Pancreas (tissue), 10 donors: ENCODE data around the gene ZNF563. TPM values are rescaled to one million over a fixed set of nuclear protein-coding genes. Genes with fewer than 3 reads are reported as not detected.
"Not testable (repeated sequence)": the region's sequence is repeated elsewhere in the genome, so short reads cannot be mapped to it uniquely, and the experiment has no call there.

Experiments used
- ATAC-seq, 4 donors: fragments of 200-7000 bp; cut with Tn5 transposase; one replicate each; pipeline versions ENCODE4 v1.8.0 to v1.9.1; 2020; ENCODE audit warnings: mild to moderate bottlenecking in 4 of 4, moderate library complexity in 4 of 4
- DNase-seq, 6 donors: peaks; one replicate each; pipeline ENCODE4 v3.0.0-alpha.2; 2020
- FAIRE-seq: peaks from 2 replicates; lab custom pipeline; 2012; peaks lifted over from hg19 to GRCh38; lab: Jason Lieb, UNC
- H3K27ac ChIP-seq, 4 donors: fragments of 200-600 bp; sonication (generic); 1 replicate in 3 of 4; 2 replicates in 1 of 4; pipeline versions ENCODE4 v1.5.0 to v1.8.0; 2020
- H3K27me3 ChIP-seq, 4 donors: fragments of 200-600 bp; one replicate each; pipeline ENCODE4 v1.8.0; 2021
- H3K36me3 ChIP-seq, 3 donors: fragments of 200-600 bp; sonication (generic) in 1 of 3; one replicate each; pipeline versions ENCODE4 v1.5.0 to v1.8.0; 2020 to 2021
- H3K4me1 ChIP-seq, 3 donors: fragments of 200-600 bp; one replicate each; pipeline ENCODE4 v1.8.0; 2021
- H3K4me3 ChIP-seq, 4 donors: fragments of 200-600 bp; sonication (generic) in 2 of 4; one replicate each; pipeline versions ENCODE4 v1.5.0 to v1.8.0; 2020 to 2021
- H3K9me3 ChIP-seq, 4 donors: fragments of 200-600 bp; one replicate each; pipeline ENCODE4 v1.8.0; 2021
- WGBS, 2 donors: extraction: QIAGEN DNeasy Blood & Tissue Kit; methylation state at CpG; one replicate each; pipeline ENCODE4 v1.1.7; 2013; 5-methylcytosine and 5-hydroxymethylcytosine counted together
- intact Hi-C, 3 donors: fragments of 100-400 bp; cut with DNase I; formaldehyde crosslinking; loops; one replicate each; pipeline versions ENCODE4 v1.11.1 to v1.14.2; 2022
- polyA plus RNA-seq, 2 donors: library from polyadenylated mRNA; stranded (reverse); fragments of 200-250 nt; gene quantifications; one replicate each; pipeline ENCODE4 v1.2.3, GENCODE V29; 2013
- total RNA-seq, 6 donors: library from RNA; stranded (reverse); fragmentation: NEBNext Ultra II Directional in 4 of 6; extraction: Animal tissue kit (Norgen Biotek cat#: 25700) in 4 of 6; gene quantifications; one replicate each; pipeline versions ENCODE4 v1.2.1 to v1.2.4, GENCODE V29; 2021 to 2023
- TF ChIP-seq, protein P1 (sequence below), 4 donors: fragments of 200-600 bp; sonication (generic) in 3 of 4; IDR thresholded peaks; one replicate each; pipeline versions ENCODE4 v1.5.0 to v1.8.0; 2021; ENCODE audit warnings: antibody characterized with exemption in 4 of 4
- donor health status: healthy with polysubstance abuse.
- donor health status: DM: no; HTN: no; CAD: no; lungs with moderate emphysema.
- donor health status: DM: no; HTN: no; CAD: no.
- donor health status: control.
- donor health status: control.
- donor health status: Bipolar disorder and iron deficiency.
- donor health status: DM: yes; HTN: yes; CAD: no.
- donor health status: DM: no; HTN: no; CAD: no.
- donor health status: DM: no; HTN: no; CAD: no.
- donor health status: DM: yes; HTN: yes; CAD: no.

Gene ZNF563
- total and polyA plus RNA-seq, 8 donors = 1.0 to 2.9 (median 1.8) TPM

DNA sequence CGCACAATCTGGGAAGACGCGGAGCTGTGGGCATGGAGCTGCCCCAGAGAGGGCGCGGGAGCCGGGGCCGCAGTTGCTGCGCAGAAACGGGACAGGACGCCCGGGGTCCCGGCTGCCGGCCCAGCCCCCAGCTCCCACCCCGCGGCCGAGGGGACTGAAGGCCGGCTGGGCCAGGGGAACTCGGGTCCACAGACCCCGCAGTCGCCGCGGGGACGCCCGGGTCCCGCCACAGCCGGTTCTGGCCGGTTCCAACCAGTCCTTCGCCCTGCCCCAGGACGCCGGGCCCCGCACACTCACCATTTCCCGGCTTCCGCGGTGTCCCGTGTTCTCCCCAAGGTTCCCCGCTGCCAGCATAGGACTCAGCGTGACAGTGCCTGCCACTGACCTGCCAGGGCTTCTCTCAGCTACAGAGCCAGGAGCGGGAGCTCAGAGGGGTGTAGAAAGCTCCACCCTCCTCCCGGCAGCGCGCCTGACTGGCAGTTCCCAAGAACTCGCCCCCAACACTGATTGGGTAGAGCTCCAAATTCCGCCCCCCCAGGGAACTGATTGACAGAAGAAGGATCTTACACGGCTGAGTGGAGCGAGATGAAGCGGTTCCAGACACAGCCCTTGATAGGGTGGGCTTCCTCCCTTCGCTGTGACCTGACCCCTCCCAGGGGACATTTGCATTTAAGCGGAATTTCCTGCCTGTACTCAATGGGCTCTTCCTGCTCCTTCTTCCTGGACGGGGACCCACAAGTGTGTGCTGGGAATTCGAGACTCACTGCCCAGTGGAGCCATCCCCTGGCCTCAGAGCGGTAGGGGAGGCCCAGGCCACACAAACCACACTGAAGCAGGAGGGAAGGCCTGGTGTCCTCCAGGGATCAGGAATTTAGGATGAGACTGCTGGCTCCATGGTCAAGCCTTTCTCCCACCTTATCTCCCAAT is 32.1 kb upstream of the ZNF563 start, which contains the start of gene ZNF442:
Gene ZNF442, minus strand, starts transcription at position 448 of the 927 bp plus-strand sequence. CDS start 2,052 bp downstream, outside the sequence.
- Histone ChIP-seq H3K4me3 (peak within 1 kb of the TSS; percentile 84 to 94 (median 88)), H3K4me1 (peaks cover 0 to 11% (median 0%) of the 10 kb centered on the region in 3 donors), H3K9me3 (no peaks in the 10 kb centered on the region), H3K27ac (peak within 1 kb of the TSS; percentile 85 to 91 (median 91)), H3K27me3 (no peaks in the 10 kb centered on the region), H3K36me3 (no peaks in the 10 kb centered on the region)
- TF ChIP-seq, protein P1, sequence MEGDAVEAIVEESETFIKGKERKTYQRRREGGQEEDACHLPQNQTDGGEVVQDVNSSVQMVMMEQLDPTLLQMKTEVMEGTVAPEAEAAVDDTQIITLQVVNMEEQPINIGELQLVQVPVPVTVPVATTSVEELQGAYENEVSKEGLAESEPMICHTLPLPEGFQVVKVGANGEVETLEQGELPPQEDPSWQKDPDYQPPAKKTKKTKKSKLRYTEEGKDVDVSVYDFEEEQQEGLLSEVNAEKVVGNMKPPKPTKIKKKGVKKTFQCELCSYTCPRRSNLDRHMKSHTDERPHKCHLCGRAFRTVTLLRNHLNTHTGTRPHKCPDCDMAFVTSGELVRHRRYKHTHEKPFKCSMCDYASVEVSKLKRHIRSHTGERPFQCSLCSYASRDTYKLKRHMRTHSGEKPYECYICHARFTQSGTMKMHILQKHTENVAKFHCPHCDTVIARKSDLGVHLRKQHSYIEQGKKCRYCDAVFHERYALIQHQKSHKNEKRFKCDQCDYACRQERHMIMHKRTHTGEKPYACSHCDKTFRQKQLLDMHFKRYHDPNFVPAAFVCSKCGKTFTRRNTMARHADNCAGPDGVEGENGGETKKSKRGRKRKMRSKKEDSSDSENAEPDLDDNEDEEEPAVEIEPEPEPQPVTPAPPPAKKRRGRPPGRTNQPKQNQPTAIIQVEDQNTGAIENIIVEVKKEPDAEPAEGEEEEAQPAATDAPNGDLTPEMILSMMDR (IDR thresholded peaks at IDR 0.05) = peak; percentile 14 to 55 (median 29)
- 0% methylated on average over 34 to 51 of the region's 51 CpGs for WGBS, 2 donors
- DNase-seq (peak; percentile 92 to 98 (median 95)), ATAC-seq (peak; percentile 97 to 99 (median 98)), FAIRE-seq (peak; percentile 85)
- intact Hi-C loops = no loop called here

- WGBS, 2 donors = 6 to 7% methylated on average over 28 of the region's 28 CpGs
- Histone ChIP-seq H3K27me3 (no peaks in the 10 kb centered on the region), H3K4me3 (peak overlapping the region; percentile 84 to 94 (median 88)), H3K36me3 (no peaks in the 10 kb centered on the region), H3K27ac (peak overlapping the region; percentile 85 to 91 (median 91)), H3K9me3 (no peaks in the 10 kb centered on the region), H3K4me1 (peaks cover 0 to 11% (median 0%) of the 10 kb centered on the region in 3 donors)
- FAIRE-seq (no peak), ATAC-seq (peak; percentile 3 to 5 (median 4)), DNase-seq (peak in 5 of 6 donors; percentile 19 to 67 (median 21))
- TF ChIP-seq, protein P1 (IDR thresholded peaks at IDR 0.05) = no peak
- intact Hi-C loops = no loop called here
These were observed 31.2 kb upstream of the ZNF563 start for GRCh38 chr19:12364391-12365235.

DNA sequence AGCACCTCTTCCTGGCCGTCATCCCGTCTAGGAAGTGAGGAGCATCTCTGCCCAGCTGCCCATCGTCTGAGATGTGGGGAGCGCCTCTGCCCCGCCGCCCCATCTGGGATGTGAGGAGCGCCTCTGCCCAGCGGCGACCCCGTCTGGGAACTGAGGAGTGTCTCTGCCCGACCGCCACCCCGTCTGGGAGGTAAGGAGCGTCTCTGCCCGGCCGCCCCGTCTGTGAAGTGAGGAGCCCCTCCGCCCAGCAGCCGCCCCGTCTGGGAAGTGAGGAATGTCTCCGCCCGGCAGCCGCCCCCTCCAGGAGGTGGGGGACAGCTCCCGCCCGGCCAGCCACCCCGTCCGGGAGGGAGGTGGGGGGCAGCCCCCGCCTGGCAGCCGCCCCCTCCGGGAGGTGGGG is 28.8 kb upstream of the ZNF563 start:
- WGBS, 2 donors = 97% methylated on average over 29 to 30 of the region's 30 CpGs
- H3K36me3 ChIP-seq, ATAC-seq, FAIRE-seq, H3K9me3 ChIP-seq, intact Hi-C loops, H3K4me3 ChIP-seq, H3K27ac ChIP-seq, H3K27me3 ChIP-seq: not testable (repeated sequence)
- H3K4me1 ChIP-seq = peaks cover 0 to 11% (median 0%) of the 10 kb centered on the region in 3 donors
- peak in 2 of 6 donors; percentile 31 to 72 for DNase-seq

DNA sequence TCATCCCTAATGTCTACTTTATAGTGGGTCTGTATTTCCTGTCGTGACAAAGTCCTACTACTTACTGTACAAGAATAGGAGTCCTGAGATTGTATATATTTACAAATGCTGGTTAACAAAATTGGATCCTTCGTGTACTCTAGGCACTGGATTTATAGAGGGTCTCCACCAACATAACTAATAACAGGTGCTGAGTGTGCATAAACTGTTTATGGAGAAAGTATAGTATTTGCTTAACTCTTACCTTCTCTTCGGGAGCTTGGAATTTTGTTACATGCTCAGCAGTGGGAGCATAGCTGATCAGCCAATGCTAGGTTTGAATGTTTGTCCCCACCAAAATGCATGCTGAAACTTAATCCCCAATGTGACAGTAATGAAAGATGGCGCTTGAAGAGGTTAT is 19.9 kb upstream of the ZNF563 start:
- H3K27ac ChIP-seq = no peak overlapping the region
- 94 to 95% methylated on average over 4 of the region's 4 CpGs for WGBS, 2 donors
- no peak for FAIRE-seq
- DNase-seq = no peak
- H3K27me3 ChIP-seq = no peaks in the 10 kb centered on the region
- H3K9me3 ChIP-seq = no peaks in the 10 kb centered on the region
- H3K4me3 ChIP-seq = no peak overlapping the region
- TF ChIP-seq, protein P1 (IDR thresholded peaks at IDR 0.05) = no peak
- ATAC-seq = no peak
- intact Hi-C loops = no loop called here
- no peaks in the 10 kb centered on the region for H3K4me1 ChIP-seq
- peaks cover 0 to 22% (median 13%) of the 10 kb centered on the region in 3 donors for H3K36me3 ChIP-seq

GRCh38 chr19:12350890-12351197 is 17.4 kb upstream of the ZNF563 start:
- intact Hi-C loops = no loop called here
- no peak for DNase-seq
- Histone ChIP-seq H3K9me3 (no peaks in the 10 kb centered on the region), H3K27ac (no peak overlapping the region), H3K36me3 (peaks cover 0 to 22% (median 13%) of the 10 kb centered on the region in 3 donors), H3K4me1 (no peaks in the 10 kb centered on the region), H3K27me3 (no peaks in the 10 kb centered on the region), H3K4me3 (no peak overlapping the region)
- TF ChIP-seq, protein P1 (IDR thresholded peaks at IDR 0.05) = no peak
- 94% methylated on average over 5 of the region's 5 CpGs for WGBS, 2 donors
- FAIRE-seq = no peak
- no peak for ATAC-seq
